ENCODE measurements around the gene SERINC3. TPM values are rescaled to one million over a fixed set of nuclear protein-coding genes. Genes with fewer than 3 reads are reported as not detected.

Gene SERINC3
- total and polyA plus RNA-seq, 2 of the 13 experiments (the other 11 are each of a cell fraction or from before 2014, with no cell fraction given) = 82.0 to 226 TPM

DNA sequence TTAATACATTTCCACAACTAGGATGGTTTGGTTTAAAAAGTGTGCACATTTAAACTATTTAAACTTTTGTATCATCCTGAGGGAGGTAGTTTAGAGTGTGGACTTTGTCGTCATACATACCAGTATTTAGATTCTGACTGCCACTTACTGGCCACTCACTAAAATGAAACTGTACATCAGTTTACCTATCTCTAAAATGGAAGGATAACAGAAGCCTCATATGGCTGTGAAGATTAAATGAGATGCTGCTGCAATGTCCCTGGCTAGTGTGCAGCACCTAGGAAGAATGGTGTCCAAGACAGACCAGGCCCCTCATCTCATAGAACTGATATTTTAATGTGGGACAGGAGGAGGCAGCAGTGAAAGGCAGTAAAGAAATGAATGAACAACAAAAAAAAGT, 48.5 kb upstream of the SERINC3 start:
- H3K4me2 ChIP-seq (ENCODE audit: low read depth, low read length) = no peak overlapping the region
- no peaks in the 10 kb centered on the region for H3K27me3 ChIP-seq (ENCODE audit: control insufficient read depth in 1 of 2, insufficient read depth in 2 of 2, low read length in 2 of 2)
- no peaks in the 10 kb centered on the region for H4K20me1 ChIP-seq (ENCODE audit: insufficient read depth, low read length)
- BruUV-seq (replicated peaks) = no TSS peak
- TF ChIP-seq, protein P1, sequence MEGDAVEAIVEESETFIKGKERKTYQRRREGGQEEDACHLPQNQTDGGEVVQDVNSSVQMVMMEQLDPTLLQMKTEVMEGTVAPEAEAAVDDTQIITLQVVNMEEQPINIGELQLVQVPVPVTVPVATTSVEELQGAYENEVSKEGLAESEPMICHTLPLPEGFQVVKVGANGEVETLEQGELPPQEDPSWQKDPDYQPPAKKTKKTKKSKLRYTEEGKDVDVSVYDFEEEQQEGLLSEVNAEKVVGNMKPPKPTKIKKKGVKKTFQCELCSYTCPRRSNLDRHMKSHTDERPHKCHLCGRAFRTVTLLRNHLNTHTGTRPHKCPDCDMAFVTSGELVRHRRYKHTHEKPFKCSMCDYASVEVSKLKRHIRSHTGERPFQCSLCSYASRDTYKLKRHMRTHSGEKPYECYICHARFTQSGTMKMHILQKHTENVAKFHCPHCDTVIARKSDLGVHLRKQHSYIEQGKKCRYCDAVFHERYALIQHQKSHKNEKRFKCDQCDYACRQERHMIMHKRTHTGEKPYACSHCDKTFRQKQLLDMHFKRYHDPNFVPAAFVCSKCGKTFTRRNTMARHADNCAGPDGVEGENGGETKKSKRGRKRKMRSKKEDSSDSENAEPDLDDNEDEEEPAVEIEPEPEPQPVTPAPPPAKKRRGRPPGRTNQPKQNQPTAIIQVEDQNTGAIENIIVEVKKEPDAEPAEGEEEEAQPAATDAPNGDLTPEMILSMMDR (CRISPR knock-in tag; IDR thresholded peaks at IDR 0.05) = 0 out of 2 replicates have a peak, but pooled peaks have one; percentile 11
- TF ChIP-seq ZMYM3 (CRISPR knock-in tag; IDR thresholded peaks at IDR 0.05) (peak; percentile 22; the same call in 1 of the 2 replicates), ZNF629 (CRISPR knock-in tag; conservative IDR thresholded peaks at IDR 0.05) (peak; percentile 93), MBD4 (IDR thresholded peaks at IDR 0.05; ENCODE audit: borderline replicate concordance, low read length) (no peak)
- no peaks in the 10 kb centered on the region for H3K36me3 ChIP-seq (replicated peaks in 1 of 2; ENCODE audit: control insufficient read depth in 1 of 2, insufficient read depth in 2 of 2, low read length in 2 of 2)
- in situ Hi-C loops (cut with HindIII; ENCODE audit: extremely low pct_ligation_motif_present, low pct_unique_long_range_greater_than_20kb) (no loop called here), intact Hi-C loops (cut with micrococcal nuclease; ENCODE audit: unreplicated experiment) (loop anchor here (10.0 kb wide), 1 partner anchor 564 kb away; no protein-coding TSS in a partner anchor)
- no peak overlapping the region for H3K4me3 ChIP-seq (replicated peaks in 1 of 3; ENCODE audit: insufficient read depth in 1 of 3, low read depth in 2 of 3, low read length in 3 of 3)
- no peak for DNase-seq (ENCODE audit: low spot score)
- no peak for FAIRE-seq
- 88% methylated on average over 1 of the region's 1 CpG for WGBS (ENCODE audit: low lambda C conversion rate)
- no peaks in the 10 kb centered on the region for H3K79me2 ChIP-seq (ENCODE audit: insufficient read depth, low read length)
- ChIA-PET CTCF (ENCODE audit: low intra/inter-chr PET ratio, low total read pairs) (no interaction called here), POLR2A (no interaction called here)
- no peaks in the 10 kb centered on the region for H3K9me3 ChIP-seq (ENCODE audit: low read length)
- ATAC-seq = no peak
- no peak overlapping the region for H3K9ac ChIP-seq (ENCODE audit: insufficient read depth, low read depth, low read length)
- no peak overlapping the region for H2AFZ ChIP-seq (ENCODE audit: low read length)
- no peaks in the 10 kb centered on the region for H3K4me1 ChIP-seq (ENCODE audit: insufficient read depth, low read length)
- no peak overlapping the region for H3K27ac ChIP-seq (ENCODE audit: extremely low read length, insufficient read depth, low read length)

DNA sequence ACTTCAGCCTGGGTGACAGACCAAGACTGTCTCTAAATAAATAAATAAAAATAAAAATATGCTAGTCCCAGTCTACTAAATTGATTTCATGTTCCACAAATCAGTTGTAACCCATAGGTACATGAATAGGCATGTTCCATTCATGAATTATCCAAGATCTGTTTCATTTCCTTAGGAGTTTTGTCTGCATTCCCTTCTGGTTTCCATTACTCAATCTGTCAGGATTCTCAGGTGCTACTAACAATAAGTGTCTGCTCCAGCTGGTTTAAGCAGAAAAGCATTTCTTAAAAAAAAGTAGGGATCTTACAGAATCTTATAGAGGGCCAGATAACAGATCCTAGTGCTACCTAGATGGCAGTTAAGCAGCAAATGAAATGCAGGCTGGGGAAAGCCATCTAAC, 44.9 kb upstream of the SERINC3 start:
- intact Hi-C loops (cut with micrococcal nuclease; ENCODE audit: unreplicated experiment) = no loop called here
- TF ChIP-seq, protein P2, sequence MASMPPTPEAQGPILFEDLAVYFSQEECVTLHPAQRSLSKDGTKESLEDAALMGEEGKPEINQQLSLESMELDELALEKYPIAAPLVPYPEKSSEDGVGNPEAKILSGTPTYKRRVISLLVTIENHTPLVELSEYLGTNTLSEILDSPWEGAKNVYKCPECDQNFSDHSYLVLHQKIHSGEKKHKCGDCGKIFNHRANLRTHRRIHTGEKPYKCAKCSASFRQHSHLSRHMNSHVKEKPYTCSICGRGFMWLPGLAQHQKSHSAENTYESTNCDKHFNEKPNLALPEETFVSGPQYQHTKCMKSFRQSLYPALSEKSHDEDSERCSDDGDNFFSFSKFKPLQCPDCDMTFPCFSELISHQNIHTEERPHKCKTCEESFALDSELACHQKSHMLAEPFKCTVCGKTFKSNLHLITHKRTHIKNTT (CRISPR knock-in tag; IDR thresholded peaks at IDR 0.05) = no peak
- TF ChIP-seq, protein P3, sequence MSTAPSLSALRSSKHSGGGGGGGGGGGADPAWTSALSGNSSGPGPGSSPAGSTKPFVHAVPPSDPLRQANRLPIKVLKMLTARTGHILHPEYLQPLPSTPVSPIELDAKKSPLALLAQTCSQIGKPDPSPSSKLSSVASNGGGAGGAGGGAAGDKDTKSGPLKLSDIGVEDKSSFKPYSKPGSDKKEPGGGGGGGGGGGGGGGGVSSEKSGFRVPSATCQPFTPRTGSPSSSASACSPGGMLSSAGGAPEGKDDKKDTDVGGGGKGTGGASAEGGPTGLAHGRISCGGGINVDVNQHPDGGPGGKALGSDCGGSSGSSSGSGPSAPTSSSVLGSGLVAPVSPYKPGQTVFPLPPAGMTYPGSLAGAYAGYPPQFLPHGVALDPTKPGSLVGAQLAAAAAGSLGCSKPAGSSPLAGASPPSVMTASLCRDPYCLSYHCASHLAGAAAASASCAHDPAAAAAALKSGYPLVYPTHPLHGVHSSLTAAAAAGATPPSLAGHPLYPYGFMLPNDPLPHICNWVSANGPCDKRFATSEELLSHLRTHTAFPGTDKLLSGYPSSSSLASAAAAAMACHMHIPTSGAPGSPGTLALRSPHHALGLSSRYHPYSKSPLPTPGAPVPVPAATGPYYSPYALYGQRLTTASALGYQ (CRISPR knock-in tag; IDR thresholded peaks at IDR 0.05) = no peak
- TF ChIP-seq ZC3H13 (CRISPR knock-in tag; IDR thresholded peaks at IDR 0.05) = no peak
- TF ChIP-seq NPAS2 (CRISPR knock-in tag; IDR thresholded peaks at IDR 0.05; ENCODE audit: borderline replicate concordance) = no peak
- no peak for TF ChIP-seq ZBTB8A (CRISPR knock-in tag; IDR thresholded peaks at IDR 0.05; ENCODE audit: borderline replicate concordance, low read depth)
- no peak for TF ChIP-seq ZBTB7A (CRISPR knock-in tag; IDR thresholded peaks at IDR 0.05)

More for the DNA sequence above, 44.9 kb upstream of the SERINC3 start:
- Histone ChIP-seq H2AFZ (ENCODE audit: low read length) (no peak overlapping the region), H4K20me1 (ENCODE audit: insufficient read depth, low read length) (no peaks in the 10 kb centered on the region), H3K9me3 (ENCODE audit: low read length) (no peaks in the 10 kb centered on the region), H3K4me2 (ENCODE audit: low read depth, low read length) (no peak overlapping the region), H3K4me1 (ENCODE audit: insufficient read depth, low read length) (no peaks in the 10 kb centered on the region), H3K36me3 (replicated peaks in 1 of 2; ENCODE audit: control insufficient read depth in 1 of 2, insufficient read depth in 2 of 2, low read length in 2 of 2) (no peaks in the 10 kb centered on the region), H3K9ac (ENCODE audit: insufficient read depth, low read depth, low read length) (no peak overlapping the region), H3K27me3 (ENCODE audit: control insufficient read depth in 1 of 2, insufficient read depth in 2 of 2, low read length in 2 of 2) (no peaks in the 10 kb centered on the region), H3K27ac (ENCODE audit: extremely low read length, insufficient read depth, low read length) (no peak overlapping the region), H3K4me3 (replicated peaks in 1 of 3; ENCODE audit: insufficient read depth in 1 of 3, low read depth in 2 of 3, low read length in 3 of 3) (no peak overlapping the region), H3K79me2 (ENCODE audit: insufficient read depth, low read length) (no peaks in the 10 kb centered on the region)
- FAIRE-seq (no peak), ATAC-seq (no peak), DNase-seq (ENCODE audit: low spot score) (no peak)
- in situ Hi-C loops (cut with HindIII; ENCODE audit: extremely low pct_ligation_motif_present, low pct_unique_long_range_greater_than_20kb) = no loop called here
- ChIA-PET POLR2A (interaction anchor here (0.6 kb wide), 1 partner anchor 13 kb away, joined by 3 read pairs; no protein-coding TSS in a partner anchor), CTCF (ENCODE audit: low intra/inter-chr PET ratio, low total read pairs) (no interaction called here)
- no TSS peak for BruUV-seq (replicated peaks)
